GM12892 (cell line): ENCODE measurements around the gene DNAAF5.

Source experiments
- POLR2A ChIP-seq: IDR thresholded peaks from 2 replicates; pipeline ENCODE4 v1.6.1; 2011; ENCODE audit warnings: low read depth, low read length, control low read depth
- POLR2AphosphoS5 ChIP-seq: IDR thresholded peaks from 2 replicates; pipeline ENCODE4 v1.6.1; 2011; ENCODE audit warnings: low read depth, low read length, control low read depth

- no peak for TF ChIP-seq POLR2A
- TF ChIP-seq POLR2AphosphoS5 = no peak
These were observed 107.8 kb downstream of the DNAAF5 start for GRCh38 chr7:834277-834676.
